Measurements from ENCODE around the gene DNAH11. TPM values are rescaled to one million over a fixed set of nuclear protein-coding genes. Genes with fewer than 3 reads are reported as not detected.

DNAH11 gene
- total and polyA plus RNA-seq, 12 donors, result 0.03 to 0.59 (median 0.19) TPM; not detected in 2

DNA sequence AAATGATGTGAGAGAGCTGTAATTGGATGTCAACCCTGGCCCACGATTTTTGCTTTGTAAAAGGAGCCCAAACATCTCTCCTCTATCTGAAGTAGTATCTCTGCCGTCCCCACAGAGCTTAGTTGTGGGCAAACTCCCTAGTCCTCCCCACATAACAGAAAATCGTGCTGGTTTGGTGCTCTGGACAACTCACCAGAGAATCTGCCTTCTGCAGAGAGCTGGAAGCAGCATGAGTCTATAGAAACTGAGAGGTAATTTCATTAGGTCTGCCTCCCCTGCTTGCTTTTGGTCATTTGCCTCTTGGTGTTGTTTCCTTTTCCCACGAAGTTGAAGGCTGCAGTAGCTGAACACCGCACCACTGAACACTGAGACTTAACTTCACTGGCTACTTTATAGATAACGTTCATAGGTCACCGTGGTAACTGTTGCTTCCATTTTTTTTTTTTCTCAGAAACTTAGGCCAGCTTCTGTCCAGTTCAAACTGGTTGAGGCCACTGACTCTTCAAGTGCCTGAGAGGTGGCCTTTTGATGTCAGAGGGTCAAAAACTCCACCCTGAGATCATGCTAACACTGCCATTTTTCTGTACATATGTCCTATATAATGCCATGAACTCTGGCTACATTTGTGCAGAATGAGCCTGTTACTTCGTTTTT lies 406.2 kb downstream of the DNAH11 start:
- Histone ChIP-seq H3K4me3 (no peak overlapping the region), H3K27me3 (peaks cover 0 to 4% (median 0%) of the 10 kb centered on the region in 7 donors), H3K36me3 (no peaks in the 10 kb centered on the region), H3K4me1 (peaks cover 0 to 26% (median 8%) of the 10 kb centered on the region in 9 donors), H3K27ac (no peak overlapping the region), H3K9me3 (no peaks in the 10 kb centered on the region)
- intact Hi-C loops (cut with DNase I), result loop anchor here in 1 of 10 donors (5.0 kb wide), 1 partner anchor 37 kb away; no protein-coding TSS in a partner anchor
- DNase-seq, result no peak
- TF ChIP-seq CTCF (IDR thresholded peaks at IDR 0.05), result no peak
- WGBS, 2 donors, result 45 to 53% methylated on average over 8 of the region's 8 CpGs
- ATAC-seq, result no peak

Other genes with a start within 250 kb of the DNAH11 start
- gene SP4, start 115.0 kb upstream of the DNAH11 start, total RNA-seq, result 1 to 10 TPM; 4.3 to 9.9 (median 6.9) TPM
- gene SP4, start 115.0 kb upstream of the DNAH11 start, polyA plus RNA-seq, result 1 to 10 TPM; 1.6 to 4.8 TPM

Measured in heart right ventricle (tissue), 16 donors.